C4-2B (cell line): Measurements from ENCODE around the gene OR14I1.

Source experiments
- H3K27ac ChIP-seq: fragments of 450-650 bp; 2 replicates; pipeline ENCODE4 v1.5.1; 2017
- CTCF ChIP-seq: fragments of 450-650 bp; conservative IDR thresholded peaks from 2 replicates; pipeline ENCODE4 v1.5.1; 2017; ENCODE audit warnings: mild to moderate bottlenecking
- ZFX ChIP-seq: fragments of 450-650 bp; IDR thresholded peaks from 2 replicates; pipeline ENCODE4 v1.6.1; 2017

Gene OR14I1

DNA sequence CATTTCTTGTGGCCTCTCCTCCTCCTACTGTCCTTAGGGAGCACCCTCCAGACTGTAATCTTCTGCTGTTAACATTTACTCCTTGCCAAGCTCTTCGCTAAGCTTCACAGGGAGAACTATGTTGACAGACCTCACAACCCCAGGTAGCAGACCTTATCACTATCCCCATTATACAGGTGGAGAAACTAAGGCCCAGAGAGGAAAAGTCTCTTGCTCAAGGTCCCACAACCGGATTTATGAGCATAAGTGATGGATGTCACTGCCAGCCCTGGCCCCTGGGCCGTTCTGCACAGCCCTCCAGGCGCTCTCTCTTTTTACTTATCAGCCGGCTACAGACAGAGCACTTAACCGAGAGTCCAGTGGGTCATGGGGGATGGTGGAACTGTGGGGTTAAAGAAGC, 34.9 kb upstream of the OR14I1 start:
- no peak overlapping the region for H3K27ac ChIP-seq
- TF ChIP-seq ZFX = no peak
- TF ChIP-seq CTCF = no peak

DNA sequence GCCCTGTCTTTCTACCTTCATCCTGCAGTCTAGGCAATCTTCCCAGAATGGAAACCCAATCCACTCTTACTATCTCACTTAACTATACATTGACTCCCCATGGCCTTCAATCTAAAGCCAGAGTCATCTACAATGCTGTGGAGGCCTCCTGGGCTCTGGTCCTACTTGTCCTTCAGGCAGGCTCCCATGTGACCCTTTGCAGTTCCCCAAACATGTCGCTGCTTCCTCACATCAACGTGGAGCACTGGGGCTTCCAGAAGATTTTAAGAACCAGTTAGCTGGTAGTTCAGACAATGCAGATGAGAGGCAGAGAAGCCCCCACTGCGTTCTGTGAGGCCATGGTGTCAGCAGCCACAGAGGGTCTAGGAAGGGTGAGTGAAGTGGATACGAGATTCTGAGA, 34.4 kb upstream of the OR14I1 start:
- no peak for TF ChIP-seq CTCF
- TF ChIP-seq ZFX = no peak
- no peak overlapping the region for H3K27ac ChIP-seq

DNA sequence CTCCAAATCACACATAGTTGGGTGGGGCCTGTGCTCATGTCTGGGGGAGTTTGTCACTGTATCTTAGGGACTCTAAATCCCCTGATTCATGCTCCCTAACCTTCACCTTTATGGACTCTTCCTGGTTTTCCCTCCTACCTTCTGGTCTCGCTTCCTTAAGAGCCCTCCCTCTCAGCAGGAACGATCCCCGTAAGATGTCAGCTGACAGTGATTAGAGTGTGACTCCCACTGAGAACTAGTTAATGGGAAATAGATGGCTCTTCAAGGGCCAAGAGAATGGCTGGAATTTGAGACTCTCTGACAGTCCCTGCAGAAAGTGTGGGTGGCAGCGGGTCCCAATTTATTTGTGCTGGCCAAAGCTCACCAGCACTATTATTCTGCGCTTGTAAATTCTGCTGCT, 31.0 kb upstream of the OR14I1 start:
- TF ChIP-seq CTCF = no peak
- TF ChIP-seq ZFX = no peak
- H3K27ac ChIP-seq = no peak overlapping the region

DNA sequence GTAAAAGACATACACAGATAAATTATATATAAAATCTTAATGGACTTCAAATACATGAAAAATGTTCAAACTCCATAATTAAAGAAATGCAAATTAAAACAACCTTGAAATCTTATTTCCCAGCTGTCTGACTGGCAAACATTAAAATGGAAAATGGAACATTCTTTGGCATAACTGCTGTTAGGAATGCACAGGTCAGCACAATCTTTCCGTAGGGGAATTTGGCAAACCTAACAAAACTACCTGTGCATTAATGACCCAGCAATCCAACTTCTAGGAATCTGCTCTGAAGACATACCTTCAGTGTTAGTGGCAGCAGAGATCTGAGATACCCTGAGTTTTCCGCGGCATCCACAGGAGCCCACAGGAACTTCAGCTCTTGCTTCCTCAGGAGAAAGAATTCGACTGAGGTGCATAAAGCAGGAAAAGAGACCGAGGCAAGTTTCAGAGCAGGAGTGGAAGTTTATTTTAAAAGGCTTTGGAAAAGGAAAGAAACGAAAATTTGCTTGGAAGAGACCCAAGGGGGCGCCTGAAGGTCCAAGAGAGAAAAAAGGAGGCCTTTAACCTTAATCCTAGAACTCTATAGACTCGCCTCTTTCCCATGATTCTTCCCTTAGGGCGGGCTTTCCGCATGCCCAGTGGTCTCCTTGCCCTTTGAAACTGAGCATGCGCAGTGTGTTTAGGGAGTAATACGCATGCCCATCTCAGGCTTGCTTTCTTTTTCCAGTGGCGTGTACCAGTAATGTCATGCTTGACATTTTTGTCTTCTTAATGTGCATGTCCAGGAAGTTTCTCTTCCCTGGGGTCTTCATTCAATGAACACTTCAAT, 28.2 kb upstream of the OR14I1 start:
- peak overlapping the region; percentile 70; the same call in 1 of the 2 replicates for H3K27ac ChIP-seq
- peak; percentile 29 for TF ChIP-seq CTCF
- TF ChIP-seq ZFX = peak; percentile 57; the same call in 1 of the 2 replicates

DNA sequence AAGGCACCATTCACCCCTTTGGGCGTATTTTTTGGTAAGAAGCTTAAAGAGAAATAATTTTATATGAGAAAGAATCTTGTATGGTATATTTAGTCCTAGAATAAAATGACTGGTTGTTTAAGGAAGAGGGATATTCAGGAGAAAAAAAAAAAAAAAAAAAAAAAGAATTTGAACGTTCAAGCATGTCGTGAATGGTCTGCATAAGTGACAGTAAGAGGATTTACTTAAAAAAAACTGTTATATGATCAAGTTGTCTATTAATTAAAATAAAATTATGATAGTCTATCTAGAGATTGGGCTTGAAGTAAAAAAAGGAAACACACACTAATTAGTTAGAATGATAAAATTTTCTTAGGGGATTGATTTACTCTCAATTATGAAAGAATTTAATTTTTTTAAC, 11.7 kb upstream of the OR14I1 start:
- no peak overlapping the region for H3K27ac ChIP-seq
- no peak for TF ChIP-seq ZFX
- TF ChIP-seq CTCF = no peak

DNA sequence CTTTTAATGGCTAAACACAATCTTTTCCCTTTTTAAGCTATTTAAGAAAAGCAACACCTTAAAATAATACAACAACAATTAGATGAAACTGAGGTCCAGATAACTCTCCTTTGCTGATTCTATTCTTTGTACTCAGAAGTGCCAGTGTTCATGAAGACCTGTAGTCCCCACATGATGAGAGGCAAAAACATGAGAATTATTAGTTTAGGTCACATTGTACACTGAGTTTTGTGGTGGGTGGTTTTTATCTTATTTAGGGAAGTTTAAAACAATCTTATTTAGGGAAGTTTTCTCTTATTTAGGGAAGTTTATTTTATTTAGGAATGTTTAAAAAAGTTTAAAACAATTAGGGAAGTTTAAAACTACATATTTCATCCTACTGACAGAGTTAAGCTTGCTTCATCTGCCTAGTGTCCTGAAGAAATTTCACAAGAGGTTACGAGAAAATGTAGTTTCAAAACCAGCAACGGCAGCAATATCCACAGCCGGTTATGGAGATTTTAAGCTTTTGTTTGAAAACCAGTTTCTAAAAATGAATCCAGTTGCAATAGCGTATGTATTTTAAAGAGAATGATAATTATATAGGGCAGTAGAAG, 7.8 kb upstream of the OR14I1 start:
- no peak overlapping the region for H3K27ac ChIP-seq
- TF ChIP-seq ZFX = no peak
- no peak for TF ChIP-seq CTCF

DNA sequence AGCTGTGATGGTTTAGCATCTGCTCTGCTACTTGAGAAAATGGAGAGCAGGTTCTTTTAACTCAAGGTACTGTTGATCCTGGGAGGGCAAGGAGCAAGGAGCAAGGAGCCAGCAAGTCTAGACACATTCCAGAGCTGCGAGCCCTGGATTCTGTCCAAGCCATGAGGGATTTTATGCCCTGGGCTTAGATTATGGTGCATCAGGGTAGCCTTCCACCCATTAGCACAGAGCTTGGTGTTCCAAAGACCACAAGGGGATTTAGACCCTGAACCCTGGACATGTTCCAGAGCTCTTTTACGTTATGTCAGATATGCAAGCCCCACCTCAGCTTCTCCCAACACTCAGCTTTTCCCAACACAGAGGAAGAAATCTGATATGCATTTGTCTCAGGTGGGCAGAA, 2.0 kb upstream of the OR14I1 start:
- TF ChIP-seq CTCF = no peak
- no peak for TF ChIP-seq ZFX
- no peak overlapping the region for H3K27ac ChIP-seq
